ENCODE data around the gene STARD8.

Gene STARD8

GRCh38 chrX:68690936-68691501, 43.6 kb downstream of the STARD8 start:
- no peak overlapping the region for H3K27ac Mint-ChIP-seq
- peaks cover 5% of the 10 kb centered on the region for H3K9me3 Mint-ChIP-seq
- peaks cover 17% of the 10 kb centered on the region for H3K4me1 Mint-ChIP-seq

DNA sequence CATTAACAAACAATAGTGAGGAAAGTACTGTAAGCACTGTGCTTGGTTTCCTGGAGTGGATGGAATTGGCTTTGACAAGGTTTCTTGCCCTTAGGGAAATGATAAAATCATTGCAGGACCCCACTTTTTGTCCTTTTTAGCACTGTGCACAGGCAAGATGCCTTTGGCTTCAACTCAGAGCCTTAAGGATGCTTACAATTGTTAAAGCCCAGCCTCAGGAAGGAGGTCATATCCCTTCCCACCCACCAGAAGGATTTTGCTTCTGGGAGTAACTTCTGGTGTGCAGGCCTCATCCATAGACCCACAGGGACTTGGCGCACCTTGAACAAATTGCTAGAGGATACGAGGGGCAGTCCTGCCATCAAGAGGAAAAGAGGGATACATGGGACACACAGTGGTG, 44.5 kb downstream of the STARD8 start:
- TF ChIP-seq CTCF (IDR thresholded peaks at IDR 0.05; ENCODE audit: unreplicated experiment in 3 of 3): no peak
- peaks cover 12% of the 10 kb centered on the region for H3K4me1 Mint-ChIP-seq
- no peak overlapping the region for H3K27ac Mint-ChIP-seq

More at GRCh38 chrX:68690936-68691501, 43.6 kb downstream of the STARD8 start:
- Mint-ChIP-seq H3K36me3 (ENCODE audit: low read depth) (no peaks in the 10 kb centered on the region), H3K4me3 (no peak overlapping the region), H3K27me3 (ENCODE audit: low read depth) (peaks cover 16% of the 10 kb centered on the region)
- no peak for TF ChIP-seq CTCF (IDR thresholded peaks at IDR 0.05; ENCODE audit: unreplicated experiment in 3 of 3)

GRCh38 chrX:68692651-68693050, 45.2 kb downstream of the STARD8 start:
- no peak overlapping the region for H3K27ac Mint-ChIP-seq
- H3K4me3 Mint-ChIP-seq: peak overlapping the region; percentile 76 to 91 (median 82)
- peaks cover 16% of the 10 kb centered on the region for H3K27me3 Mint-ChIP-seq (ENCODE audit: low read depth)
- no peak for TF ChIP-seq CTCF (IDR thresholded peaks at IDR 0.05; ENCODE audit: unreplicated experiment in 3 of 3)
- H3K36me3 Mint-ChIP-seq (ENCODE audit: low read depth): no peaks in the 10 kb centered on the region
- peaks cover 14% of the 10 kb centered on the region for H3K4me1 Mint-ChIP-seq
- peaks cover 3% of the 10 kb centered on the region for H3K9me3 Mint-ChIP-seq

More for the DNA sequence above, 44.5 kb downstream of the STARD8 start:
- H3K4me3 Mint-ChIP-seq: peak overlapping the region; percentile 47 to 71 (median 61)
- H3K9me3 Mint-ChIP-seq: peaks cover 5% of the 10 kb centered on the region
- no peaks in the 10 kb centered on the region for H3K36me3 Mint-ChIP-seq (ENCODE audit: low read depth)
- peaks cover 16% of the 10 kb centered on the region for H3K27me3 Mint-ChIP-seq (ENCODE audit: low read depth)

DNA sequence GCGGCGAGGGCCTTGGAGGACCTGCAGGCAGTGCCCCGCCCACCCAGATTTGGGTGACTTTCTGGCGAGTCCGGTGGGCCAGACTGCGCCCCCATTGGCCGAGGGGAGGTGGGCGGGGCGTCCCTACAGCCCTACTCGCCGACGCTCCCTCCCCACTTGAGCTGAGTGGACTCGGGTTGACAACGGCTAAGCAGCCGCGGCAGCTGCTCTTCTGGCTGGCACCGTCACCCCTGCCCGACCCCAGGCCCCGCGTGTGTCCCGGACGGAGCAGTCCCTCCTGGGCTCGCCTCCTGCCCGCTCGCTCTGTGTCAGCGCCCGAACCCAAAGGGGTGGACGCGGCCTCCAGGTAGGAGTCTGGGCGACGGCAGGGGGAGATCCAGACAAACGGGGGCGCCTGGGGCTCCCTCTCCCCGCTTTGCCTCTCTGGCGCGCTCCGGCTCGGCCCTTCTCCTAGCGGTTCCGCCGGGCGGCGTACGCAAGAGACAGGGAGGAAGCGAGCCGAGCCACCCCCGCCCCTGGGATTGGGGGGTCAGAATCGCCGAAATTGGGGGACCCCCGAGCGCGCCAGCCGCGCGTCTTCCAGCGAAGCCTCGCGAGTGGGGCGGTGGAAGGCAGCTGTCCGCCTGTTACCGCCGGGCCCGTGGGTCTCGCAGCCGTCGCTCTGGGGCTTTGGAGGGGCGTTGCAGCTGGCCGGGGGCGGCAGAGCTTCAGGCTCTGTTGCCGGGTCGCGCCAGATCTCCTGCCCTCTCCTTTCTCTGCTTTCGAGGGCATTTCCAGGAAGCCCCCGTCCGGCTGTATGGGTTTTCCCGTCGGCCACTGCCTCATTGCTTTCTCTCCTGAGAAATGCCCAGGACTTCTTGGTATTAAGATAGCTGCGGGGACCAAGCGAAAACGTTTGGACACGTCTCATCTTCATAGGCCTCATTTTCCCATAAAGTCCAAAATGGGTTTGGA, 46.3 kb downstream of the STARD8 start:
- peaks cover 3% of the 10 kb centered on the region for H3K9me3 Mint-ChIP-seq
- H3K27ac Mint-ChIP-seq: peak overlapping the region in 2 of 3 experiments; percentile 61 to 88
- peak overlapping the region; percentile 82 to 91 (median 88) for H3K4me3 Mint-ChIP-seq
- peaks cover 16% of the 10 kb centered on the region for H3K27me3 Mint-ChIP-seq (ENCODE audit: low read depth)
- no peaks in the 10 kb centered on the region for H3K36me3 Mint-ChIP-seq (ENCODE audit: low read depth)
- no peak for TF ChIP-seq CTCF (IDR thresholded peaks at IDR 0.05; ENCODE audit: unreplicated experiment in 3 of 3)
- H3K4me1 Mint-ChIP-seq: peaks cover 19% of the 10 kb centered on the region

DNA sequence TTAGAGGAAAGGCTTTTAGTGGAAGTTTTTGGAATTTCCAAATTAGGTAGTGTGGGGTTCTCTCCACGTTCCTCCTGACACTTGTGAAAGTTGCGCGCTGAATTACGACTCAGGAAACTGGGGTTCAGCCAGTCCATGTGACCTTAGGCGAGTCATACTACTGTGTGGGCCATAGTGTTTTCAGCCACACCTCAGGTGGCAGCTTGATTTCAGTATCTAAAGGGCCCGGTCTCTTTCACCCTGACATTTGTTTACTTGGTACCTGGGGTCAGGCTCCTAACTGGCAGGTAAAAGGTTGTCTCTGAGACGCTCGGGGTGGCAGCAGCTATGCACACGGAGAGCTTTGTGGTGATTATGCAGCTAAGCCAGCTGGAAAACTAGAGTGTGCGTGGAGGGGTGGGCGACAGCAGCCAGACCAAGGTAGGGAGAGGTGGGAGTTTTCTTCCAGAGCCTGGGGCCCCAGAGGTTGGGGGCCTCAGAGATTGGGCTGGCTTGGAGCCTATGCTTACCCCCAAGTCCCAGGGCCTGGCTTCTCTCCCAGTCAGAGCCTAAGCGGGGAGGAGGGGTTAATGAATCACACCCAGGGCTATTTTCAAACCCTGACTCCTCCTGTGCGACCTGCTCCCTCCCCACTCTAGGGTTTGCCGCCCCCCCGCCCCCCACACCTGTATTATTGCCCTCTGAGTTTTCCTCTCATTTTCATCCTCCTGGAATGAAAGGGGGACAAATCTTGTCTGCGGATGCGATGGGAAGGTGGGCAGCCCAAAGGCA, 47.2 kb downstream of the STARD8 start:
- H3K27me3 Mint-ChIP-seq (ENCODE audit: low read depth): peaks cover 16% of the 10 kb centered on the region
- peak overlapping the region; percentile 82 to 91 (median 88) for H3K4me3 Mint-ChIP-seq
- no peaks in the 10 kb centered on the region for H3K36me3 Mint-ChIP-seq (ENCODE audit: low read depth)
- TF ChIP-seq CTCF (IDR thresholded peaks at IDR 0.05; ENCODE audit: unreplicated experiment in 3 of 3): no peak
- peaks cover 3% of the 10 kb centered on the region for H3K9me3 Mint-ChIP-seq
- H3K4me1 Mint-ChIP-seq: peaks cover 19% of the 10 kb centered on the region
- peak overlapping the region; percentile 34 to 88 (median 61) for H3K27ac Mint-ChIP-seq

All from nephron (organoid).